ENCODE data around the gene NEK6. TPM values are rescaled to one million over a fixed set of nuclear protein-coding genes. Genes with fewer than 3 reads are reported as not detected.

The NEK6 gene
- total RNA-seq, 2 donors from 2014 or later: 77.8 to 83.4 TPM

GRCh38 chr9:124296796-124297550, 39.2 kb downstream of the NEK6 start:
- Histone ChIP-seq H3K9me3 (no peaks in the 10 kb centered on the region), H3K4me3 (no peak overlapping the region), H3K9ac (ENCODE audit: low read depth in 2 of 2, low read length in 2 of 2) (no peak overlapping the region), H3K27ac (no peak overlapping the region), H3K4me1 (peaks cover 5% of the 10 kb centered on the region), H3K27me3 (no peaks in the 10 kb centered on the region), H3K36me3 (no peaks in the 10 kb centered on the region)
- TF ChIP-seq CTCF (IDR thresholded peaks at IDR 0.05): no peak
- no peak for DNase-seq
- intact Hi-C loops (cut with DNase I): loop anchor here (10.0 kb wide), 1 partner anchor 172 kb away; no protein-coding TSS in a partner anchor

GRCh38 chr9:124297551-124297901, 39.8 kb downstream of the NEK6 start:
- H3K36me3 ChIP-seq: no peaks in the 10 kb centered on the region
- no peak overlapping the region for H3K9ac ChIP-seq (ENCODE audit: low read depth in 2 of 2, low read length in 2 of 2)
- DNase-seq: no peak
- no peak overlapping the region for H3K27ac ChIP-seq
- H3K4me3 ChIP-seq: no peak overlapping the region
- H3K27me3 ChIP-seq: no peaks in the 10 kb centered on the region
- H3K4me1 ChIP-seq: peaks cover 5% of the 10 kb centered on the region
- TF ChIP-seq CTCF (IDR thresholded peaks at IDR 0.05): no peak
- no peaks in the 10 kb centered on the region for H3K9me3 ChIP-seq
- intact Hi-C loops (cut with DNase I): loop anchor here (10.0 kb wide), 1 partner anchor 173 kb away; no protein-coding TSS in a partner anchor

GRCh38 chr9:124297915-124298645, 40.3 kb downstream of the NEK6 start:
- Histone ChIP-seq H3K36me3 (no peaks in the 10 kb centered on the region), H3K4me1 (peaks cover 1% of the 10 kb centered on the region), H3K9ac (ENCODE audit: low read depth in 2 of 2, low read length in 2 of 2) (no peak overlapping the region), H3K27me3 (no peaks in the 10 kb centered on the region), H3K9me3 (no peaks in the 10 kb centered on the region), H3K27ac (no peak overlapping the region), H3K4me3 (no peak overlapping the region)
- intact Hi-C loops (cut with DNase I): loop anchor here (10.0 kb wide), 1 partner anchor 173 kb away; no protein-coding TSS in a partner anchor
- no peak for DNase-seq
- TF ChIP-seq CTCF (IDR thresholded peaks at IDR 0.05): no peak

- H3K27ac ChIP-seq: no peak overlapping the region
- no peaks in the 10 kb centered on the region for H3K27me3 ChIP-seq
- no peaks in the 10 kb centered on the region for H3K36me3 ChIP-seq
- TF ChIP-seq CTCF (IDR thresholded peaks at IDR 0.05): no peak
- no peaks in the 10 kb centered on the region for H3K4me1 ChIP-seq
- H3K4me3 ChIP-seq: no peak overlapping the region
- H3K9me3 ChIP-seq: no peaks in the 10 kb centered on the region
- intact Hi-C loops (cut with DNase I): loop anchor here (10.0 kb wide), 1 partner anchor 174 kb away; no protein-coding TSS in a partner anchor
- DNase-seq: no peak
- no peak overlapping the region for H3K9ac ChIP-seq (ENCODE audit: low read depth in 2 of 2, low read length in 2 of 2)
These were observed 41.0 kb downstream of the NEK6 start for GRCh38 chr9:124298646-124299235.

GRCh38 chr9:124299515-124300090, 41.9 kb downstream of the NEK6 start:
- H3K9me3 ChIP-seq: no peaks in the 10 kb centered on the region
- no peaks in the 10 kb centered on the region for H3K4me1 ChIP-seq
- H3K9ac ChIP-seq (ENCODE audit: low read depth in 2 of 2, low read length in 2 of 2): no peak overlapping the region
- no peaks in the 10 kb centered on the region for H3K27me3 ChIP-seq
- no peak overlapping the region for H3K4me3 ChIP-seq
- no peak for TF ChIP-seq CTCF (IDR thresholded peaks at IDR 0.05)
- DNase-seq: no peak
- no peaks in the 10 kb centered on the region for H3K36me3 ChIP-seq
- intact Hi-C loops (cut with DNase I): loop anchor here (10.0 kb wide), 1 partner anchor 175 kb away; no protein-coding TSS in a partner anchor
- no peak overlapping the region for H3K27ac ChIP-seq

Measured in colonic mucosa (tissue), 4 donors.